Measurements from ENCODE around the gene FOXRED1.
"Not testable (repeated sequence)": the region's sequence is repeated elsewhere in the genome, so short reads cannot be mapped to it uniquely, and the experiment has no call there.

FOXRED1 gene

DNA sequence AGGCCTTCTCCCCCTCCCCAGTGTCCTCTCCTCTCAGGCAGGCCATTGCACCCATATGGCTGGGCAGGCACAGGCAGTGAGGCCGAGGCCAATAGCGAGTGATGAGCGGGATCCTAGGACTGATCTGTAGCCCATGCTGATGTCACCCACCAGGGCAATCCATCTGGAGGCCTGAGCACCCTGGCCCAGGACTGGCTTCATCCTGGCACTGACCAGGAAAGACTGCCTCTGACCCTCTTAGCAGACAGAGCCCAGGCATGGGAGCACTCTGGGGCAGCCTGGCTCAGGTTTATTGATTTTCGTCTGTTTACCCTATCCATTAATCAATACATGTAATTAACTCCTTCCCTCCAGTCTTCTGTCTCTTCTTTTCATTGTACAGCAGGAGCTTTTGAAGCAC is 8.8 kb downstream of the FOXRED1 start:
- no peak for DNase-seq

DNA sequence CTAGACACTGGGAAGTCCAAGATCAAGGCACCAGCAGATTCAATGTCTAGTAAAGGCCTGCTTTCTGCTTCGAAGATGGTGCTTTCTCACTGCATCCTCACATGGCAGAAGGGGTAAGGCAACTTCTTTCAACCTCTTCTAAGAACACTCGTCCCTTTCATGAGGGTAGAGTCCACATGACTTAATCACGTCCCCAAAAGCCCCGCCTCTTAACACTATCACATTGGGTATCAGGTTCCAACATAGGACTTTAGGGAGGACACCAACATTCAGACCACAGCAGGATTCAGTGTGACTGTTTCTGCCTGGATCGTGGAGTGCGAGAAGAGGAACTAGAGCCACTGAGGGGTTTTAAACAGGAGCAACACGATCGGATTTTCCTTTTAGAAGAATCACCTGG is 10.2 kb downstream of the FOXRED1 start:
- DNase-seq, result no peak

GRCh38 chr11:126280595-126280994 is 11.6 kb downstream of the FOXRED1 start:
- DNase-seq, result no peak

- DNase-seq, result no peak
Measured at GRCh38 chr11:126281245-126281644, 12.3 kb downstream of the FOXRED1 start.

- DNase-seq, result no peak
Measured at GRCh38 chr11:126281666-126282175, 12.8 kb downstream of the FOXRED1 start.

DNA sequence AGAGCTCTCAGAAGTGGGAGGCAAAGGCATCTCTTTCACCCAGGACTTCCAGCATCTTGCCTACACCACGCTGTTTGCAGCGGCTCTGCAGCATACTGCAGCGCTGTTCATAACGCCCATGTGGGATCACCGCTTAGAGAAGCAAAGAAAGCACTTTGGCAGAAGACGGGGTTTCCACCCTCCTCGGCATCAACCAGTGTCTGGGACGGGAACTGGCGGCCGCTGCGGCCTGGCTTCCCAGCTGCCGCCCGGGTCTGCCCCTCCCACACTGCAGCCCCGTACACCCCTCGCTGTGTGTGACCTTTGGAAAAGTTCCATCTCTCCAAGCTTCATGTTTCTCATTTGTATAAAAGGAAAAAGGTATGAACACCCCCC is 13.4 kb downstream of the FOXRED1 start:
- peak; percentile 40 for DNase-seq

DNA sequence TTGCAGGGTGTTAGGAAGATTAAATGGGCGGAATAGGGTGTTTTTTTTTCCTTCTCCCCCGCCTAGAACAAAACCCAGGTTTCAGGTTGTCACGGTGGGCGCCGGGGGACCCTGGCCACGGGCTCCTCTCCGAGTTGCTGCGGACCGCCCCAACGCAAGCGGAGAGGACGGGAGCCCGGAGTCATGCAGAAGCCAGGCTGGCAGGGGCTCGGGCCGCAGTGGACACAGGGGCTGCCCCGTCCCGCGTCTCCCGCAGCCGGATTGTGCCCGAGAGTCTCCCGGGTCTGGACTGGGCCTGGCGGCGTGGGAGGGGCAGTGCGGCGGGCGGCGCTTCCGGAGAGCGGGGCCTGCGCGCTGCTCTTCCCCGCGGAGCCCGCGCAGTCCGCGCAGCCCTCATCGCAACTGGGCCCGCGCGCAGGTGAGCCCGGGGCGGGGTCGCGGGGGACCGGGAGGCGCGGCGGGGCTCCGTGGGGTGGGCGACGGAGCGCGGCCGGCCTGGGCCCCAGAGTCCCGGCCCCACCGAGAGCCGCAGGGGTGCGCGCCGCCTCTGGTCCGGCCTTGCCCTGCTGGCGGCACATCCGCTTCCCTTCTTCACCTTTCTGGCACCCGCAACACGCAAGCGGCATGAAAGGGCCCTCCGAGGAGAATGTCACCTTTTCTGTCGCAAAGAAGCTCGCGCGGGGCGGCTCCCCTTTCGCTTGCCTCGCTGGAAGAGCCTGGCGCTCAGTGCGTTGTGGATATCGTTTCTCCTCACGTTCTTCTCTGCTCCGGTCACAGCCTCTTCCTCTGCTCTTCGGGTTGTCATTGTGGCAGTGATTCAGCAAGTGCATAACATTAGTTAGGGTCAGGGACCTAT is 14.0 kb downstream of the FOXRED1 start, which contains the start of gene TIRAP:
TIRAP (plus strand) TSS at position 358 of the 856 bp plus-strand sequence. CDS start 7,802 bp downstream, outside the sequence.
- DNase-seq, result peak; percentile 48

DNA sequence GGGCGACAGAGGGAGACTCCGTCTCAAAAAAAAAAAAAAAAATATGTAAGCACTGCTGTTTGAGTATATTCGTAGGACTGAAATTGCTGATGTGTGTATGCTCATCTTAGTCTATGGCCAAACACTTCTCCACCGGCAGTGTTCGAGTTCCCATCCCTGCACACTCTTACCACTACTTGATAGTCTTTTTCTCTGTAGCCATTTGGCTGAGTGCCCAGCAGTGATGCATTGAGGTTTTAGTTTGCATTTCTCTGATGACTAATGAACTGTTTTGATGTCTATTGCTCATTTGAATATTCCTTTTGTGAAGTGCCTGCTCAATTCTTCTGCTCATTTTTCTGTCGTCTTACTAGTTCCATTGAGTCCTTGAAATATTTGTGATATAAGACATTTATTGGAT is 15.9 kb downstream of the FOXRED1 start:
- DNase-seq, result peak; percentile 97

GRCh38 chr11:126288237-126288636 is 19.3 kb downstream of the FOXRED1 start:
- no peak for DNase-seq

DNA sequence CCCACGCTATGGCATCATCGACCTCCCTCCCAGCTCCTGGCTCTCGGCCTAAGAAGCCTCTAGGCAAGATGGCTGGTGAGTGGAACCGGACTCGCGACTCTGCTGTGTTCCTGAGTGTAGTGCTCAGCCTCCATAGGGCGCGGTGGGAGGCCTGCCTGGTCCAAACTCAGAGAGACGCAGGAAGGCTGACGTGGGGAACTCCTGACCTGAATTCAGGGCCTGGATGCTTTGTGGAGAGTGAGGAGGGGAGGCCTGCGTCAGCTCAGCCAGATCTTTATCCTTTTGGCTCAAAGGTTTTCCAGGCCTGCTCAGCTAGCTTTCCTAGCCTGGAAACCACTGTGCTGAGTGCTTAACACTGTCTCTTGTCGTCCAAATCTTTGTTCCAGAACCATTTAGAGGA is 21.9 kb downstream of the FOXRED1 start:
- no peak for DNase-seq

DNA sequence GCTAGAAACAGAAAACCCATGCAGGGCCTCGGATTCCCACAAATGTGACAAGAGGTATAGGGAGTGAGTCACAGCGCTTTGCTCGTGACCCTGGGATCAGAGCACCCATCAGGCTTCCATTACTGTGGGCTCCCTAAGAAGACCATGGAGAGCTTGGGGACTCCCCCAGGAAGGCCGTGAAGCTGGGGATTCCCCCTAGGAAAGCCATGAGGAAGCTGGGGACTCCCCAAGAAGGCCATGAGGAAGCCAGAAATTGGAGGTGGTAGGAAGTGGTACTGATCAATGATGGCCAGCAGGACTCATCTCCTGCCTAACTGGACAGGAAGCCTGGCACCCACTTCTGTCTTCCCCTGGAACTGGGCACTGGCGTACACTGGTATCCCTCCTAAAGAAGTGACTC is 24.8 kb downstream of the FOXRED1 start:
- no peak for DNase-seq

DNA sequence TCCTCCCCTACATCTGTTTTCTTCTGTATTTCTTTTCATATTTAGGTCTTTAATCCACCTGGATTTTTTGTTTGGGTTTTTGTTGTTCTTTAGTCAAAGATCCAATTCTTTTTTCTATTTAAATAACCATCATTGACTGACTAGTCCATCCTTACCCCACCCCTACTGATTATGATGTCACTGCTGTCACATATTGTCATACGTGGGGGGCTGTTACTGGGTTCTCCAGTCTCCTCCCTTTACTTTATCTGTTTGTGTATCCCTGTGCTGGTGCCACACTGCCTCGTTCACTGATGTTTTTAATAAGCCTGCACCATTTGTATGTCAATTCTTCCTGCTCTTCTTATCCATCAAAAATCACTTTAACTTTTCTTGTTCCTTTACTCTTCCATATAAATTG is 28.1 kb downstream of the FOXRED1 start:
- no peak for DNase-seq

DNA sequence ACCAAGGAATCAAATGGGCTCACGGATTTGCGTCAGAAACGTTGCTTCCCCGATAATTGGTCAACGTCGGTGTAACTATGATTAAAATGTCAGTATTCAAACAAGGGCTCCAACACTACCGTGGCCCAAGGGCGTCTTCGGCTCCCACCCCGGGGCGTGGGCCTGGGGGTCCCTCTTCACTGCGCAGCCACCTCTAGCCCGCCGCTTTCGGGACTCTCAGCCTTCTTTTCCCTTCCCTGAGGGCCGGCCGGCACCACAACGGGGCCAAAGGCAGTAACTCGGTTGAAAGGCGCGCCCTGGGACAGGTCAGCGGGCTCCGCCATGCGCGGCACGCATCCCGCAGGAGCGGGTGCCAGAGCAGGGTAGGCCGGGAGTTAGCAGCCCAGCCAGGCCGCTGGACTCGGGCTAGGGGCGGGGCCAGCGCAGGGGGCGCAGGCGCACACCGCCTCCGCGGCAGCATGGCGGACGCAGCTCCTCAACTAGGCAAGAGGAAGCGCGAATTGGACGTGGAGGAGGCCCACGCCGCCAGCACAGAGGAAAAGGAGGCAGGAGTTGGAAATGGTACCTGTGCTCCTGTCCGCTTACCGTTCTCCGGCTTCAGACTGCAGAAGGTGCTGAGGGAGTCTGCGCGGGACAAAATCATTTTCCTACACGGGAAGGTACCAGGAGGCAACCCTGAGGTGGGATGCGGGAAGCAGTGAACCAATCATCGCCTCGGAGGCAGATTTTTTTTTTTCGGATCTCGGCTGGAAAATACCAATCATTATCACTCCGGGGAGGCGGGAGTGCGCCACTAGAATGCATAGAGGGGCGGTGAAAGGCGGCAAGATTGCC is 34.9 kb downstream of the FOXRED1 start, which contains the start of gene DCPS:
DCPS (plus strand) TSS at position 438 of the 834 bp plus-strand sequence; CDS start at position 459, 21 bp downstream.
- peak; percentile 89 for DNase-seq

GRCh38 chr11:126304457-126305075 is 35.6 kb downstream of the FOXRED1 start:
- no peak for DNase-seq

GRCh38 chr11:126305699-126306098 is 36.7 kb downstream of the FOXRED1 start:
- DNase-seq, result no peak

DNA sequence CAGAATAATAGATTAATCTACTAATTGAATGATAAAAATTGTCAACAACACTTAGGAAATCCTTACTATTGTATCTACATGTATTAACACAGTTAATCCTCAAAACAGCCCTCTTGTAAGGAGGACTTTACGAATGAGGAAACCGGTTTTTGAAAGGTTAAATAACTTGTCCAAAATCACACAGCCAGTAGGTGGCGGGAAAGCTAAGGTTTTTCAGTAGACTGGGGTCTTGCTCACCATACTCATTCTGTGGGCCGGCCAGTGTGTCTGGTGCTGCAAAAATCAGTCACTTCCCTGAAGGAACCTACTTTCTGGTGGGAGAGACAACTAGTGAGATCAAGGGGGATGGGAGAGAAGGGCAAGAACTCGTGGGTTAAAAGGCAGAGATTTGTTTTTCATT is 38.8 kb downstream of the FOXRED1 start:
- DNase-seq, result peak; percentile 54

DNA sequence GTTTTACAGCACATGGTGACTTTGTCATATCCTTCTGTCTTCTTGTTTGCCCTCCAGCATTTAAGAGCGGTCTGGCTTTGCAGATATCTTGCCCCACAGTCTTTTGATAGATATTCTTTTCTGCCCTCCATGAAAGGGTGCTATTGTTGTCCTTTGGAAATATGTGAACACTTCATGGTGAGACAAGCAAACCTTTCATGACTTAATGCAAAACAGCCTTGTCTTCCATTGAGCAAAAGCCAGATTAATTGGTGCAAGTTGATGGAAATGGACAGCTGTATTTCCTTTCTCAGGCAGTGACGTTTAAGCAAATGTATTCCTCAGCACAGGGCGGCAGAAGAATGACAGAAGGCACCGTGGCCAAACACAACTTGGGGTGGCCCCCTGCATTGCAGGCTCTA is 39.3 kb downstream of the FOXRED1 start:
- no peak for DNase-seq

GRCh38 chr11:126308771-126309170 is 39.8 kb downstream of the FOXRED1 start:
- DNase-seq, result not testable (repeated sequence)

GRCh38 chr11:126310200-126310991 is 41.4 kb downstream of the FOXRED1 start:
- peak; percentile 72 for DNase-seq

DNA sequence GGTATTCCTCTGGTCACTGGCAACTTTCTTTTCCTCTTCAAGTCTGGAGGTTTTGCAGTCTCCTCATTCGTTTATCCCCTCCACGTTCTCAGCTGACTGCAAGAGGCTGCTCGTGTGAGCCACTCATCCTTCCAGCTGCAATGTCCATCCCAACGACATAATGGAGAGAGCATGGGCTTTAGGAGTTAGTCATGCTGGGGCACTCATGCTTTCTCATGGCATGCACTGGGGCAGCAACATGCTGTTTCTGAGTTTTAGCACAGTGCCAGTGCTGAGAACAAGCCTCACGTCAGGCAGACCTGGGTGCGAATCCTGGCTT is 42.0 kb downstream of the FOXRED1 start:
- no peak for DNase-seq

- DNase-seq, result no peak
Measured at GRCh38 chr11:126311401-126312291, 42.7 kb downstream of the FOXRED1 start.
